ES-I3 (cell line): ENCODE data around the gene MYO10.

ENCODE experiments used
- H3K36me3 ChIP-seq: 2 replicates; pipeline ENCODE4 v1.6.1; 2013; ENCODE audit warnings: mild to moderate bottlenecking, low read length, control low read depth, moderate library complexity; ENCODE audit not compliant: insufficient read depth
- H3K4me1 ChIP-seq: 2 replicates; pipeline ENCODE4 v1.6.1; 2013; ENCODE audit warnings: mild to moderate bottlenecking, control low read depth, low read length; ENCODE audit not compliant: insufficient read depth
- H3K9ac ChIP-seq: 2 replicates; pipeline ENCODE4 v1.6.1; 2013; ENCODE audit warnings: low read depth, mild to moderate bottlenecking, low read length, moderate library complexity
- H3K9me3 ChIP-seq: 2 replicates; pipeline ENCODE4 v1.6.1; 2013; ENCODE audit warnings: mild to moderate bottlenecking, low read length, moderate library complexity; ENCODE audit not compliant: control insufficient read depth, insufficient read depth

The MYO10 gene

DNA sequence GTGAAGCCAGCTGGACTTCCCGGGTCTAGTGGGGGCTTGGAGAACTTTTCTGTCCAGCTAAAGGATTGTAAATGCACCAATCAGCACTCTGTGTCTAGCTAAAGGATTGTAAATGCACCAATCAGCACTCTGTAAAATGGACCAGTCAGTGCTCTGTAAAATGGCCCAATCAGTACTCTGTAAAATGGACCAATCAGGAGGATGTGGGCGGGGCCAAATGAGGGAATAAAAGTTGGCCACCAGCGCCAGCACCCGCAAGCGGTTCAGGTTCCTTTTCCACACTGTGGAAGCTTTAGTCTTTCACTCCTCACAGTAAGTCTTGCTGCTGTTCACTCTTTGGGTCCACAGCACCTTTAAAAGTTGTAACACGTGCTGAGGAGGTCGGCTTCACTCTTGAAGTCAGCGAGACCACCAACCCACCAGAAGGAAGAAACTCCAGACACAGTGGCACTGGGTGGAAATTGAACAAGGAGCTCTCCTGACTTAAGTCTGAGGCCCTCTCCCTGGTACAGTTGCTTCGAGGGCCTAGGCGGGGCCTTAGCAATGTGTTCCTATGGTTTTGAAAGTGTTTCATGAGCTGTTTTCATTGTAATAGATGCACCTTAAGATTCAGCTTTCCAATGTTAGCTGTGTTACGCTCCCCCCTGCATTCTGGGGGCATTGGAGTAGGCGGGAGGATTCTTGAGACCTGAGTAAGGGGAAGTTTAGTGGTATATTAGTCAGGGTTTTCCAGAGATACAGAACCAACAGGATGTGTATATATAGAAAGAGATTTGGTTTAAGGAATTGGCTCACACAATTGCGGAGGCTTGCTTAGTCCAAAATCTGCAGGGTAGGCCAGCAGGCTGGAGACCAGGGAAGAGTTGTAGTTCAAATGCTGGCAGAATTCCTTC is 21.5 kb upstream of the MYO10 start:
- H3K9me3 ChIP-seq = no peaks in the 10 kb centered on the region
- no peaks in the 10 kb centered on the region for H3K36me3 ChIP-seq
- H3K9ac ChIP-seq = no peak overlapping the region
- H3K4me1 ChIP-seq = peaks cover 5% of the 10 kb centered on the region

DNA sequence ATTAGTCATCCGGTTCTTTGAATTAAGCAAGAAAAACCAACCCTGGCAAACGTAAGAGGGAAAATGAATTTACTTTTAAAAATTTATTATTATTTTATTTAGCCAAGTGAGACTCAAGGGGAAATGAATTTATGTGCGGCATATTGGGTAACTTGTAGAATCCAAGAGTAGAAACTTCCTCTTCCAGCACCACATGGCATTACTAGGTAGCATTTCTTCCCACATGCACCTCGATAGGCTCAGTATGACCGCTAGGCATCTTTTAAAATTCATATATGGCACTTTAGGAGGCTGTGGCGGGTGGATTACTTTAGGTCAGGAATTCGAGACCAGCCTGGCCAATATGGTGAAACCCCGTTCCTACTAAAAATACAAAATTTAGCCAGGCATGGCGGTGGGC is 17.6 kb upstream of the MYO10 start:
- Histone ChIP-seq H3K9me3 (no peaks in the 10 kb centered on the region), H3K36me3 (no peaks in the 10 kb centered on the region), H3K4me1 (peaks cover 5% of the 10 kb centered on the region), H3K9ac (no peak overlapping the region)

DNA sequence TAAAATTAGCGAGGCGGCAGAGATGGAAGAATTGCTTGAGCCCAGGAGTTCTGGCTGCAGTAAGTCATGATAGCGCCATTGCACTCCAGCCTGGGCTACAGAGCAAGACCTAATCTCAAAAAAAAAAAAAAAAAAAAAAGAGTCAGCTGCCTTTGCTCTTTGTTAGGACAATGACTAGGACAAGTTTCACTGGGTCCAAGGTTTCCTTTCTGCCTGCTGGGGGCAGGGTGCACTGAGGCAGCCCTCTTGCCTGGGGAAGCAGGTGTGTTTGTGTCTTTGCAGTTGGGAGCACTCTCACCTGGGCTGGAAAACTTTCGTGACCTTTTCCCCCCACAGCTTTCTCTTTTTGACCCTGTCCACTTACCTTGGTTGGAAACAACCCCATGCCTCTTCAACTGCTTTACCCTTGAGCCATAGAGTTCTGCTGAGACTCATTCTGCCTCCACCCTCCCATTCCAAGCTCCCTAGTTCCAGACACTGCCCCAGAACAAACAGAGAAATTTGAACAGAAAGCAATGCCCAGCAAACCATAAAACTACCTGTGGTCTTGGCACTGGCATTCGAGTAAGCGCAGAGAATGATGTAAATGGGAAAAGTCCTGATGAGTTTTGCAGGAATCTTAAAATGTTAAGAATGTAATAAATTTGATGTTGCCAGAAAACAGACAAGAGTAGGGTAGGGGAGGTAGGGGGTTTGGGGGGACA is 17.0 kb upstream of the MYO10 start:
- Histone ChIP-seq H3K9me3 (no peaks in the 10 kb centered on the region), H3K9ac (no peak overlapping the region), H3K36me3 (no peaks in the 10 kb centered on the region), H3K4me1 (peaks cover 5% of the 10 kb centered on the region)

DNA sequence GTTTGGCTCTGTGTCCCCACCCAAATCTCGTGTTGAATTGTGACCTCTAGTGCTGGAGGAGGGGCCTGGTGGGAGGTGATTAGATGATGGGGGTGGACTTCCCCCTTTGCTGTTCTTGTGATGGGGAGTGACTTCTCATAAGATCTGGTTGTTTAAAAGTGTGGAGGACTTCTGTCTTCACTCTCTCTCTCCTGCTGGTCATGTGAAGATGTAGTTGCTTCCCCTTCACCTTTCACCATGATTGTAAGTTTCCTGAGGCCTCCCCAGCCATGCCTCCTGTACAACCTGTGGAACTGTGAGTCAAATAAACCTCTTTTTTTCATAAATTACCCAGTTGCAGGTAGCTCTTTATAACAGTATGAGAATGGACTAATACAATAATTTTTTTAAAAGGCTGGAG is 10.6 kb upstream of the MYO10 start:
- H3K4me1 ChIP-seq = no peaks in the 10 kb centered on the region
- H3K36me3 ChIP-seq = no peaks in the 10 kb centered on the region
- H3K9ac ChIP-seq = no peak overlapping the region
- peaks cover 6% of the 10 kb centered on the region; the same call in 1 of the 2 replicates for H3K9me3 ChIP-seq

DNA sequence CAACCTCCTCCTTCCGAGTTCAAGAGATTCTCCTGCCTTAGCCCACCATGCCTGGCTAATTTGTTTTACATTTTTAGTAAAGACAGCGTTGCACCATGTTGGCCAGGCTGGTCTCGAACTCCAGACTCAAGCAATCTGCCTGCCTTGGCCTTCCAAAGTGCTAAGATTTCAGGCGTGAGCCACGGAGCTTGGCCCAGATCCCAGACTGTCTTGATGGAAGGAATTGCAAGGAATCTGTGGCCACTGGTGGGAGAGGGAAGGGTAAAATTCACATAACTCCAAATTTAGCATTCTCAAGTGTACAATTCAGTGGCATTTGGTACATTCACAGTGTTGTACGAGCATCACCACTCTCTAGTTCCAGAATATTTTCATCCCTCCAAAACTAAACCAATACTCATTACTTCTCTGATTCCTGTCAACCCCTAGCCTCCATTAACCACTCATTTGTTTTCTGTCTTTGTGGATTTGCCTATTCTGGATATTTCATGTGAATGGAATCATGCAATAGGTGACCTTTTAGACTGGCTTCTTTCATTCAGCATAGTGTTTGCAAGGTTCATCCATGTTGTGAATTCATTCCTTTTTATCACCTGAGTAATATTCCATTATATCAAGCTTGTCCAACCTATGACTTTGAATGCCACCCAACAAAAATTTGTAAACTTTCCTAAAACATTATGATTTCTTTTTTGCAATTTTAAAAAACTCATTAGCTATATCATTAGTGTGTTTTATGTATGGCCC is 8.9 kb upstream of the MYO10 start:
- no peaks in the 10 kb centered on the region for H3K36me3 ChIP-seq
- H3K9me3 ChIP-seq = peaks cover 6% of the 10 kb centered on the region; the same call in 1 of the 2 replicates
- no peak overlapping the region for H3K9ac ChIP-seq
- H3K4me1 ChIP-seq = no peaks in the 10 kb centered on the region; the same call in 1 of the 2 replicates

DNA sequence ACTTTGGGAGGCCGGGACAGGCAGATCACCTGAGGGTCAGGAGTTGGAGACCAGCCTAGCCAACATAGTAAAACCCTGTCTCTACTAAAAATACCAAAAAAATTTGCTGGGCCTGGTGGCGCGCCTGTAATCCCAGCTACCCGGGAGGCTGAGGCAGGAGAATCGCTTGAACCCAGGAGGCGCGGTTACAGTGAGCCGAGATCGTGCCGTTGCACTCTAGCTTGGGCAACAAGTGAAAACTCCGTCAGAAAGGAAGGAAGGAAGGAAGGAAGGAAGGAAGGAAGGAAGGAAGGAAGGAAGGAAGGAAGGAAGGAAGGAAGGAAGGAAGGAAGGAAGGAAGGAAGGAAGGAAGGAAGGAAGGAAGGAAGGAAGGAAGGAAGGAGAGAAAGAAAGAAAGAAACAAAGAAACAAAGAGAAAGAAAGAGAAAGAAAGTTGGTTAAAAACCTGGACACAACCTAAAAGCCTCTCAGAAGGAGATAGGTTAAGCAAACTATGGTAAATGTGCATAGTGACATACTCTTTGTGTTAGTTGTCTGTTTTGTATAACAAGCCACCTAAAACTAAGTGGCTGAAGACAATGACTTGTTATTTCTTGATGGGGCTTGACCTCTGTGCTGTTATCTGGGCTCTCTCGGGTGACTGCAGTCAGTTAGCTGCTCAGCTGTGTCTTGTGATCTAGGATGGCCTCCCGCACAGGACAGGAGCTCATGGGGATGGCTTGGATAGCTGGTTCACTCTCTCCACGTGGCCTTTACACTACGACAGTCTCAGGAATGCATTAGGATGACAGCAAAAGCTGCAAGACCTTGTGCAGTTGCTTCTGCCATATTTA is 8.0 kb upstream of the MYO10 start:
- Histone ChIP-seq H3K9me3 (peaks cover 6% of the 10 kb centered on the region; the same call in 1 of the 2 replicates), H3K36me3 (no peaks in the 10 kb centered on the region), H3K9ac (no peak overlapping the region), H3K4me1 (peaks cover 3% of the 10 kb centered on the region; the same call in 1 of the 2 replicates)

DNA sequence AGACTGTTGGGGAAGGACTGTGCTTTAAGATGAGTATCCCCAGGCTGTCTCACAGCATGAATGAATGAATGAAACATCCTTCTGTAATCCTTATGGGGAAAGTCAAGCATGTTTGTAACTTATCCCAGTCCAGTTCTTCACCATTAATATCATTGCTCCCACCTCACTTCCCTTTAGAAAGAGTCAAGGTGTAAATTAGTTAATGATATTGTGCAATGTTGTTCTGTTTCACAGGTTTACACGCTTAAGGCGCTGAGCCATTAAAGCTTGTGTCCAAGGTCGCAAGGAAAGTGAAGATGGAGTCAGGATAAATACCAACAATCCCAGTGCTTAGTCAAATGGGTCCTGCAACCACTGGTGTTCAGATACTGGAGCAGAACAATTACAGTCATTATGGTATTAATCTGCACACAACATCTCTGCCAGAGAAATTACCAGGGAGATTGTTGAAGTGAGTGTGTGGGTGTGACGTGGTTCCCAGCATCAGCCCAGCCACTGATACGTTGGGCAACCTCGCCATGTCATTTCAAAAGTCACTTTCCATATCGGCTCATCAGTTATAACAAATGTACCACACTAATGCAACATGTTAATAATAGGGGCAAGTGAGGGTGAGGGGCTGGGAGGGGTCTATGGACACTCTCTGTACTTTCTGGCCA is 1.5 kb upstream of the MYO10 start:
- H3K36me3 ChIP-seq = no peaks in the 10 kb centered on the region
- H3K4me1 ChIP-seq = peaks cover 19% of the 10 kb centered on the region; the same call in 1 of the 2 replicates
- no peak overlapping the region for H3K9ac ChIP-seq
- no peaks in the 10 kb centered on the region for H3K9me3 ChIP-seq

DNA sequence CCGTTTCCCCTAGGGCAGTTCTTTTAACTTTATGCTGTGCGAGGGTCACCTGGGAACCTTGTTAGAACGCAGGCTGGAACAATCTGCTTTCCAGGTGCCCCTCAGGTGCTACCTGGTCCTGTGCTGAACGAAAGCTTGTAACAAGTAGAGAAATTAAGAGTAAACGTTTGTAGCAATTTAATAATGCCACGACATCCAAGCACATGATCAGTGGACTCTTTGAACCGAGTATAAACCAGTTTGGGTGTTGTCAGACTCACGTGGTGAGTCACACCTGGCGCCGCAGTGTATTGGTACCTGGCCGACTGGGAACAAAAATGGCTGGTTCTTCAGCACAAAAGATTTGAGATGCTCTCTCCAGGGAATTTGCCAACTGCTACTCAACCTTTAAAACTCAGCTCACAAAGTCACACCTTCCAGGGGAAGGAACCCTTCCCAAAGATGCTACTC is 926 bp upstream of the MYO10 start:
- H3K36me3 ChIP-seq = no peaks in the 10 kb centered on the region
- H3K4me1 ChIP-seq = peaks cover 19% of the 10 kb centered on the region; the same call in 1 of the 2 replicates
- peak overlapping the region; percentile 92 for H3K9ac ChIP-seq
- no peaks in the 10 kb centered on the region for H3K9me3 ChIP-seq

DNA sequence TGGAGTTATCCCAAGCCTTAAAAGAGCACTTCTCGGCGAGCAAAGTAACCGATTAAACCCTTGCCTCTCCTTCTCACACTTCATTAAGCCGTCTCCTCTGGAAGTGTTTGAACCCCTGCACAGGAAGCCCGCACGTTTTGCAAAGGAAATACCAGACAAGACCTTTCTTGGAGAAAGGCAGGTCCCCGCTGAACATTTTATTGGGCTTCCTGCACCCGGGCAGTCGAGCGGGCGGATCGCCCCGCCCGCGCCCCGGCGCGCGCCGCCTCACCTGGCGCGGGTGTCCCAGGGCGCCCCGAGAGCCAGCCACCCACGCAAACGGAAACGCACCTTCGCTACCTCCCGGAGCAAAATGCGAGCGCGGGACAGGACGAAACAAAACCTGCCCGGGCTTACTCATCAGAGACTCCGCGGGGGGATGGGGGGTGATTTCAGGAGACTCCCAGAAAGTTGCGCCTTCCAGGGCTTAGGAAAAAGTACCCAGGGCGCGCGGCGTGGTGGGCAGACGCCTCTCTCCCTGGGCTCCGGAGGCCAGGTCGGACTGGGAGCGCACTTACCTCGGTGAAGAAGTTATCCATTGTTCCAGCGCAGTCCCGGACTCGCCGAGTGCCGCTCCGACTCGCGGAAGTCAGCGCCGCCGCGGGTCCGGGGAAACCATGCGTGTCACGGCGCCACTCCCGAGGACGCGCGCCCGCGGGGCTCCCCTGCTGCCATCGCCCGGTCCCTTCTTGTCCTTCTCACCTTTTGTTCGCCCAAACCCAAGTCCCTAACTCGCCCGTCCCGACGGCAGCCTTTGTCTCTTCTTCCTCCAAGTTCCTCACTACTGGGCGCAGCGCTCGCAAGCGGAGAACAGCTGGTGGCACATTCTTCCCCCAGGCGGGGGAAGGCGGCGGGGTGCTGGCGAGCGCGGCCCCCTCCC is 598 bp downstream of the MYO10 start:
- Histone ChIP-seq H3K9ac (peak overlapping the region; percentile 91), H3K4me1 (peaks cover 24% of the 10 kb centered on the region), H3K36me3 (no peaks in the 10 kb centered on the region), H3K9me3 (no peaks in the 10 kb centered on the region)

DNA sequence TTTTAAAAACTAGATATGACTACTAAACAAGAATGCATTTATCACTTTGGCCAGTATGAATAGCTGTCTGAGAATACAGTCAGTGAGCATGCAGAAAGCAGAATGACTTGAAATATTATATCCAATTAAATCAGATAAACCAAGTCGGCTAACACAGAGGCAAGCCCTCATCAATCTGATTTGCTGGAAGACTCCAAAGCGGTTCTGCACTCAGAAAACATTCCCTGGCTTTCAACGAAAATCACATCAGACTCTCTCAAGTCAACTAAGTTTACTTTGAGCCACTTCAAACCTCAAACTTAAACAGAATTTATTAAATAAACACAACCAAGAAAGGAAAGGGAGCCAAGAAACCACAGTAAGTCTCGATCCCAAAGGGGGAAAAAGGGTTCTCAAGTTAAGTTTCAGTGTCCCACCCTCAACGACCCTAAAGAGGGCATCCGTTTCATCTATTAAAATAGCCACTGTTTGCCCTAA is 1.4 kb downstream of the MYO10 start:
- Histone ChIP-seq H3K9ac (peak overlapping the region; percentile 91), H3K4me1 (peaks cover 28% of the 10 kb centered on the region), H3K36me3 (no peaks in the 10 kb centered on the region), H3K9me3 (no peaks in the 10 kb centered on the region)

DNA sequence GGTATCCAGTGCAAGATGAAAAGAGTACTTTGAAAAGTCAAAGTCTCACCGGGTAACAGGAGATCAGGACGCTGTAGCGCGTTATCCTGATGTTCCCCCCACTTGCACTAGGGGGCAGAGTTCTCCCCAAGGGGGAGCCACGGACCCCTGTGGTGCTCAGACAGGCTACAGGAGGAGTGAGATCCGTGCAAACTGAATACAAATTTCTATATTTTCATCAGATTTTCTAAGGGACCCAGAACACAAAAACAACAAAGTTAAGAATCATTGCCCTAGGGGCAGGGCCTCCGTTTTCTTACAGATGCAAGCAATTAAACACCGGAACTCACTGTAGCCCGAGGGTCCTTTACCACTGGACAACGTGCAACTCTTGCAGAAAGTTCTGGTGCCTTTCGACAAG is 2.0 kb downstream of the MYO10 start:
- peaks cover 25% of the 10 kb centered on the region for H3K4me1 ChIP-seq
- H3K36me3 ChIP-seq = no peaks in the 10 kb centered on the region
- H3K9me3 ChIP-seq = no peaks in the 10 kb centered on the region
- H3K9ac ChIP-seq = peak overlapping the region; percentile 91; the same call in 1 of the 2 replicates

DNA sequence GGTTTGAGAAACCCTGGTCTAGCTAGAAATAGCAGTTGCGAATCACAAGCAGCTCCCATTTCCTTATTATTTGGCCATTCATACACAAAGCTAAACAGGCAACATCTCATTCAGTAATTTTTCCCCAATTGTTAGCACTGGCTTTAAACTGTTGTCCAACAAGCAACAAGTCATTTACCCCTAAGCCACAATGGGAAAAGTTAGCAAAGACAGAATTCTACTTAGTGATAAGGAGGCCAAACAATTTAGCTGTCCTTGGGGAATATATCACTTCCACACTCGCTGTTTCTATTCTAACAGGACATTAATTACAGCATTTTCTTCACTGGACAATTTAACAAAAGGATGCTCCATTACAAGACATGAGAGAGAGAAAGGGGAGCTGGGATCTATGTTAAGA is 2.8 kb downstream of the MYO10 start:
- H3K9ac ChIP-seq = no peak overlapping the region; the same call in 1 of the 2 replicates

More for the DNA sequence above, 2.8 kb downstream of the MYO10 start:
- Histone ChIP-seq H3K36me3 (no peaks in the 10 kb centered on the region), H3K9me3 (no peaks in the 10 kb centered on the region), H3K4me1 (peaks cover 22% of the 10 kb centered on the region)
